Prostate gland (tissue), 2 donors: ENCODE measurements around the gene CRTC2. TPM values are rescaled to one million over a fixed set of nuclear protein-coding genes. Genes with fewer than 3 reads are reported as not detected.

Experiments
- DNase-seq: peaks from one replicate; pipeline ENCODE4 v3.0.0-alpha.2; 2019; ENCODE audit warnings: low spot score
- H3K27ac ChIP-seq, 2 donors: fragments of 200-600 bp; sonication (generic); 2 replicates each; pipeline ENCODE4 v1.5.1; 2017 to 2019
- H3K27me3 ChIP-seq: fragments of 200-600 bp; sonication (generic); replicated peaks from 2 replicates; pipeline ENCODE4 v1.5.1; 2019; ENCODE audit not compliant: insufficient read depth
- H3K36me3 ChIP-seq, 2 donors: fragments of 200-600 bp; sonication (generic); 1 replicate in 1 of 2; 2 replicates in 1 of 2; pipeline versions ENCODE4 v1.5.1 to v1.8.1; 2017 to 2019
- H3K4me1 ChIP-seq: fragments of 200-600 bp; sonication (generic); replicated peaks from 2 replicates; pipeline ENCODE4 v1.5.1; 2019
- H3K4me3 ChIP-seq, 2 donors: fragments of 200-600 bp; sonication (generic); 2 replicates each; pipeline ENCODE4 v1.5.1; 2017 to 2019
- H3K9me3 ChIP-seq: fragments of 200-600 bp; sonication (generic); 2 replicates; pipeline ENCODE4 v1.5.1; 2017
- CTCF ChIP-seq, 4 experiments: fragments of 200-600 bp in 2 of 4; fragments of 450-650 bp in 2 of 4; sonication (generic) in 2 of 4; IDR thresholded peaks; 1 replicate in 3 of 4; 2 replicates in 1 of 4; pipeline ENCODE4 v1.5.1; 2016 to 2019; ENCODE audit warnings: antibody characterized with exemption in 4 of 4, mild to moderate bottlenecking in 2 of 4, moderate library complexity in 2 of 4
- POLR2A ChIP-seq: fragments of 450-650 bp; IDR thresholded peaks from one replicate; pipeline ENCODE4 v1.6.1; 2016; ENCODE audit warnings: antibody characterized with exemption, mild to moderate bottlenecking
- POLR2AphosphoS5 ChIP-seq: sonication (generic); formaldehyde crosslinking; IDR thresholded peaks from one replicate; pipeline ENCODE4 v1.6.1; 2017; ENCODE audit warnings: antibody characterized with exemption
- WGBS: methylation state at CpG from one replicate; pipeline ENCODE4 v1.1.5; 2018; 5-methylcytosine and 5-hydroxymethylcytosine counted together
- intact Hi-C: fragments of 100-400 bp; cut with DNase I; formaldehyde crosslinking; loops from one replicate; pipeline ENCODE4 v1.14.2; 2022
- total RNA-seq, 2 donors: library from RNA; depleted of rRNA; stranded (reverse); fragments of >200 nt; gene quantifications; one replicate each; pipeline ENCODE4 v1.1.0, GENCODE V29; 2016

The CRTC2 gene
- total RNA-seq, 2 donors from 2014 or later = 18.5 to 30.2 TPM

- Histone ChIP-seq H3K27ac (peak overlapping the region; percentile 92 to 96), H3K4me3 (peak overlapping the region in 1 of 2 donors; percentile 95), H3K27me3 (no peaks in the 10 kb centered on the region), H3K36me3 (no peaks in the 10 kb centered on the region), H3K4me1 (no peaks in the 10 kb centered on the region), H3K9me3 (no peaks in the 10 kb centered on the region)
- intact Hi-C loops = loop anchor here (5.0 kb wide), 3 partner anchors 43 to 147 kb away; partner anchors contain the start of gene RAB13
- 77% methylated on average over 3 of the region's 3 CpGs for WGBS
- no peak for DNase-seq
- TF ChIP-seq POLR2A (no peak), POLR2AphosphoS5 (no peak), CTCF (IDR thresholded peaks at IDR 0.05) (no peak)
These were observed 13.6 kb downstream of the CRTC2 start for GRCh38 chr1:153944827-153945117.

- Histone ChIP-seq H3K4me3 (no peak overlapping the region), H3K27me3 (no peaks in the 10 kb centered on the region), H3K4me1 (no peaks in the 10 kb centered on the region), H3K27ac (no peak overlapping the region), H3K36me3 (no peaks in the 10 kb centered on the region), H3K9me3 (no peaks in the 10 kb centered on the region)
- DNase-seq = no peak
- WGBS = 83% methylated on average over 15 of the region's 15 CpGs
- no peak for TF ChIP-seq CTCF (IDR thresholded peaks at IDR 0.05)
- TF ChIP-seq POLR2AphosphoS5 = no peak
- TF ChIP-seq POLR2A = no peak
- intact Hi-C loops = no loop called here
These were observed 14.2 kb downstream of the CRTC2 start for GRCh38 chr1:153944005-153944826.

GRCh38 chr1:153942766-153943549 is 15.5 kb downstream of the CRTC2 start:
- WGBS = 86% methylated on average over 11 of the region's 11 CpGs
- Histone ChIP-seq H3K4me1 (no peaks in the 10 kb centered on the region), H3K27me3 (no peaks in the 10 kb centered on the region), H3K27ac (no peak overlapping the region), H3K4me3 (no peak overlapping the region), H3K36me3 (peaks cover 0 to under 1% of the 10 kb centered on the region in 2 donors), H3K9me3 (no peaks in the 10 kb centered on the region)
- TF ChIP-seq CTCF (IDR thresholded peaks at IDR 0.05) (no peak), POLR2A (no peak), POLR2AphosphoS5 (no peak)
- DNase-seq = no peak
- intact Hi-C loops = no loop called here

GRCh38 chr1:153941826-153942725 is 16.3 kb downstream of the CRTC2 start:
- no peak for DNase-seq
- Histone ChIP-seq H3K9me3 (no peaks in the 10 kb centered on the region), H3K27ac (no peak overlapping the region), H3K4me1 (no peaks in the 10 kb centered on the region), H3K36me3 (peaks cover 0 to 8% of the 10 kb centered on the region in 2 donors), H3K27me3 (no peaks in the 10 kb centered on the region), H3K4me3 (no peak overlapping the region)
- 94% methylated on average over 34 of the region's 34 CpGs for WGBS
- TF ChIP-seq POLR2A (no peak), CTCF (IDR thresholded peaks at IDR 0.05) (no peak), POLR2AphosphoS5 (no peak)
- intact Hi-C loops = no loop called here
